DMS79 treated with DMSO at 0.1 percent for 48 hours (cell line): ENCODE results near the gene CHN2.

ENCODE experiments used
- DNase-seq: peaks from one replicate; lab custom pipeline; 2025; lab: John Stamatoyannopoulos, UW

Gene CHN2

DNA sequence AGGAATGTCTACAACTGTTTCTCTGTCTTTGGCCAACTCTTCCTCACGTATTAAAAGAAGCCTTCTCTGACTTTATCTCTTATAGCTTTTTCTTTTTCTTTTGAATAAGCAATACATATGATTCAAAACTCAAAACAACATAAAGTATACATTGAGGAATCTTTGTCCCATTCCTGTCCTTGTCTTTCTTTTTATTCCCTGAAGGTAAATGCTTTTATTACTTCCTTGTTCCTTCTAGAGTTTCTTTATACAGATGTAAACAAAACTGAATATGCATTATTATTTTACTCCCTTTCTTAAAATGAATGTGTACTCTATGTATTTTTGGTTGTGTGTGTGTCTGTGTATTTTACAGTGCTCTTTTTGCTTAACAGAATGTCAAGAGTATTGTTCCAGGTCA lies 170.1 kb downstream of the CHN2 start:
- no peak for DNase-seq

DNA sequence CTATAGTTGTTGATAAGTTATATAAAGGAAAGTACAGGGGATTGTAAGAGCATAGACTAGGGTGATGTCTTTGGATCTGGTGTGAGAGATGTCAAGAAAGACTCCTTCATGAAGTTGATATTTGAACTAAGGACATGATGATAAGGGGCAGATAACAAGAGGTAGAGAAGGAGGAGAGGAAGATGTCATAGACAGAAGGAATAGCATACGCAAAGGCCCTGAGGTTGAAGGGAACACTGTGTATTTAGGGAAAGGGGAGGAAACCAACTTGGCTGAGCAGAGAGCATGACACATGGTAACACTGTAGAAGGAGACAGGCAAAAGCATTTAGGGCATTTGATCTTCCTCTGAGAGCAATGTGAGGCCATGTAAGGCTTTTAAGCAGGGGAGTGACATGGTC lies 170.8 kb downstream of the CHN2 start:
- DNase-seq: no peak

DNA sequence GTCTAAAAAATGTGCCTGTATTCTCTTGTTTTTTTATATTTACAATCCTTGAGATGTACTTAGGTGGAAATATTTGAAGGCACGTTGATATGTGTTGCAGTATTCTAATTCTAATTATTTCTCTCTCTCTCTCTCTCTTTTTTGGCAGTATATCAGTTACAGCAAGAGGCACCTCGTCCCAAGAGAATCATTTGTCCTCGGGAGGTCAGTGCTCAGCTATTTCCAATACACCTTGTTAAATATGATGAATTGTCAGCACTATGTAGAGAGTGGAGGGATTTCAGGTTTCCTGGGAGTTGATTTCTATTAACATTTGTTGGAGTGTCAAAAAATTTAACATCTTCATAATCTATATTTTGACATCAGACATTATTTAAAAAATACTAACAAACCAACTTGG lies 173.2 kb downstream of the CHN2 start:
- no peak for DNase-seq

DNA sequence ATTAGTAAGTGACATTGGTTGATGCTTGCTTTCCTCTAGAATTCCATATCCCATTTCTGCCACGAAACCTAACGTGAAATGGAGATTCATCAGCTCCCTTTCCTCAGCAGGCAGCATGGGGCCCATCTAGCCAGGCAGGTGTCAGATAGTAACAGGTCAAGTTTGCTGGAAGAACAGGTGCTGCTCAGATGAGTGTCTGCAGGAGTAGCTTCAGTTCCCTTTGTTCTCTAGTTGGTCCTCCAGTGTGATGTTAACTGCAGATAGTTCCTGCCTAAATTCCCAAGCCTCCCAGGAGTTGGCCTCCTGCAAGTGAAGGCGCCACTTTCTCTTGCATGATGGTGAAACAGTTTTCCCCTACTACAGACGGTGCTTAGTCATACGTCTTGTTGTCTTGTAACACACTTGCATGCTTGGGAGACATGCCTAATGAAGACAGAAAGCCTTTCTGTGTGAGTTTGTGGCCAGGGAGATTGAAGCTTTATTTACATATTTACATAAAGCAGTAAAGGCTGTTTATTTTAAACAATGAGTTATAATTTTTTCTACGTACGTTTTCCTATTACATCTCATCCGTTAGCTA lies 175.4 kb downstream of the CHN2 start:
- DNase-seq: no peak

DNA sequence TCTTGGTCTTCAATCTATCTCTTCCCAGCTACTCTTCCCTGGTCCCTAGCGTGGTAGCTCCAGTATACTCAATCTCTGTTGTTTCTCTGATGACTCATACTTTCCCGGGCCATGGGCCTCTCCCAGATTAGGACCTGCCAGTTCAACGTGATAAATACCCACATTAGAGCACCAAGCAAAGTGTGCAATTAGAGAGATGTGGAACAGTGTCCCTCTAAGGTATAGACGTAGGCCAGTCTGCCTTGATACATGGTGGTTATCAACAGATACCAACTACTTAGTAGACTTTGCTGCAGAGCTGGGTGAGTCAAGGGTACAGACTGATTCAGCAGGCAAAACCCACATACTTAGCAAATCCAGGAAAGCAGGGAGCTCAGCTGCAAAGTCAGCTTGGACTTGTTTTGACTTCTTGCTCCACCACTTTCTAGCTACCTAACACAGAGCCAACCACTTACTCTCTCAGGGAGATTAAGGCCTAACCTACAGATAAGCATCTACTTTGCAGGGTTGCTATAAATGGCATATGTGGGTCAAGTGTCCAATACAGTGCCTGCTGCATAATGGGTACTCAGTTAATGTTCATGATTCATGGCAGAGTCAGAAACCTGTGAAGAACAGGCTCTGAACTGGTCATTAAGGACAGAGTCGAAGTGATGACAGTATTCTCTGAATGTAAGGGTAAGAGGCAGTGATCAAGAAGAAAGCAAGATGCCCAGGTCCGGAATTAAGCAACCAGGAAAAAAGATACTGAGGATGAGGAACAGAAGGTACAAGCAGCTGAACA lies 176.1 kb downstream of the CHN2 start:
- DNase-seq: no peak

DNA sequence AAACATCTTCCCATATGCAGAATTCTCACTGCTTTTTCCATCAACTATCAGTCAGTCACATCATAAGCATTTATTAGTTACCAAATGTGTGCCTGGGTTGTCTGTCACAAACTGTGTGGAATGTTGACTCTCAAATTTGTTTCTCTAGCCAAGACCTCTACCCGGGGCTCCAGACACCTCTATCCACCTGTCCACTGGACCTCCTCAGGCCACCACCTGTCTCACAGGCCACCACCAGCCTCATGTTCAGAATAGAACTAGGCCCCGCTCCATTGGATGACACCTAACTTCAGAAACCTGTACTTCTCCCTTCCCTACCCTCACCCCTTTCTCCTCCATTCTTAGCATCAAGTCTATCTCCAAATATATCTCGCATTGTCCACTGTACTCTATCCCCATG lies 176.9 kb downstream of the CHN2 start:
- DNase-seq: no peak

DNA sequence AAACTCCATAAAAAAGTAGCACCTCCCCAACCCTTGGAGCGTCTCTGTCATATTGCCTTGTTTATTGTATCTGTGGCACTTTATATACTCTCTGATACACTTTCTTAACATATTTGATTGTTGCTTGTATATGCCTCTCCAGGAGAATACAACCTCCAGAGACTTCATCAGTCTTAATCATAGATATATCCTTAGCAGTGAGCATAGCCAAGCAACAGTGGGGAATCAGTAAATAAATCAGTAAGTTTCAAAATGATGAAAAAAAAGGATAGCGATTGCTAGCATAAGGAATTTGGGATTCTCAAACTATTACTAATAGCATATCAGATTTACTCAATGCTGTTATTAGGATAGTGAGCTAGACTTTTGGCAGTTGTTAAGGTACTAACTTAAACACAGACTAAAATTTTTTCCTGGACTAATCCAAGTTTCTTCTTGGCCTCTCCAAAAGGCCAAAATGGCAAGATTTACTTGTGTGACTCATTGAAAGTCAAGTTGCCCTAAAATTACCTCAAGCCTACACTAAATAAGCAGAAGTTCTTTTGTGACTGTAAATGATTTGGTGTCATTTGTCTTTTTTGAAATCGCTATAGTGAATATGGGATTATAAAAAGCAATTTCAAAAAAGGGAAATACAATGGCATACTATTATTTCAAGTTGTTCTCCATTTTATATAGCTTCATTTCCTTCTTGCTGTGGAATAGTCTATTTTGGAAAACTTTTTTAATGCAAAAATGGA lies 177.9 kb downstream of the CHN2 start:
- no peak for DNase-seq

DNA sequence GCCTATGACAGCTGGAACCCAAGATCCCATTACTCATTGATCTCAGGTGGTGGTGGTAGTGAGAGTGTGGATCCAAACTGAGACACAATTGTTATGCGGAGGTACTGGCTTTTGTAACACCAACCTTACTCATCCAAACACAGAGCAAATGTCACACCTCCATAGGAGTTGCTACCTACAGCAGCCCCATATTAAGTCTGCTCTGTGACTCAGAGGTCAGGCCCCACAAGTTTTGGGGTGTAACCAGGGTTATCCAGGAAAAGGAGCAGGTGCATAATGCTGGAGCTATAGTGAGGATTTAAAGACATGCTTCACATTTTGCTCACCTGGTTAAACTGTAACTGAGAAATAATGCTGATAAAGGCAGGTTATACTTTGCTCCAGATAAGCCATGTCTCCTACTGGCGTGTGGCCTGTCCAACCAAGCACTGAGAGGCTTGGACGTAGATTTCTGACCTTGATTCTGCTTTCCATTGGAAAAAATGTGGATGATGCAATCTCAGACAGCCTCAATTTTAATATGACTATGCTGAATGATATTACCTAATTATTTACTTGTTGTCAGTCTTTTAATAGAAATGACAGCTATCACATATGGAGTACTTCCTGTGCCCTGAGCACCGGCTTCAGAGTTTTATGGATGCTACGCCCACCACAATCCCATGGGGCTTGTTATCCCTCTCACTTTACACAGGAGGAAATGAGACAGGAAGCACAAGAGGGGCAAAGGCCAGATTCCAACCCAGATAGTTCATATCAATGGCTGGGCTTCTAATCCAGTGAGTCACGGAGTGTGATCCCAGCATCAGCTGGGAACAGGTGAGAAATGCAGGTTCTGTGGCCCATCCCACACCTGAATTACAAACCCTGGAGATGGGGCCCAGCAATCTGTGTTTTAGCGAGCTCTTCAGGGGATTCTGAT lies 181.3 kb downstream of the CHN2 start:
- DNase-seq: no peak

DNA sequence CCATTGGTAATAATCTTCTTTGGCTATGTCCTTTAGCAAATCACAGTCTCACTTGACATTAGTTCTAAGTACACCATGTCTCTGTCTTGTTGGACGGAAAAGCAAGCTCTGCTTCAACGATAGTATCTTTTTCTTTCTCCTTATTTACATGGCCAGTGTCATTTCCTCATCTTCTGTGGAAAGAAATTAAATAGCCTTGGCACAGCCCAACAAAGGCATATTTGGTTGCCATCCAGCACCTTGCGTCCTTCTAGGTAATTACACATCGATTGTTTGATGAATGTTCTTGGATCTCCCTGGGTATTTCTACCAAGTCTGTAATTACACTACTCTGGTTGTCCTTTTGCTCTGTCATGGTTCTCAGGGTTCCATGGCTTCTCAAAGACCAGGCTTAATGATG lies 183.1 kb downstream of the CHN2 start:
- DNase-seq: no peak

DNA sequence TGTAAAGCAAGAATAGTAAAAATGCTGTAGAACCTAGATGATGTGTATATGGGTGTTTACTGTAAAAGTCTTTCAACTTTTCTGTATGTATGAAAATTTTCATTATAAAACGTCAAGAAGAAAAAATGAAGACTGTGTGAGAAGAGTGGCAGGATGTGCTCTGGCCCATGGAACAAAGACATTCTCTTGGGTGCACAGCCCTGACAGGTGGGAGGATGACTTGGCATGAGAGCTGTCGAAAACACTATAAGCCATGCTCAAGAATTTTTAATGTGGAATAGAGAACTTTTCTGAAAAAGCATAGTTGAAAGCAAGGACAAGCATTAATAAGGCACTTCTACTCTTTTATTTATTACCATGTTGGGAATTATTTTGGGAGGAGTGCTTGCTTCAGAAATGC lies 185.0 kb downstream of the CHN2 start:
- DNase-seq: no peak

DNA sequence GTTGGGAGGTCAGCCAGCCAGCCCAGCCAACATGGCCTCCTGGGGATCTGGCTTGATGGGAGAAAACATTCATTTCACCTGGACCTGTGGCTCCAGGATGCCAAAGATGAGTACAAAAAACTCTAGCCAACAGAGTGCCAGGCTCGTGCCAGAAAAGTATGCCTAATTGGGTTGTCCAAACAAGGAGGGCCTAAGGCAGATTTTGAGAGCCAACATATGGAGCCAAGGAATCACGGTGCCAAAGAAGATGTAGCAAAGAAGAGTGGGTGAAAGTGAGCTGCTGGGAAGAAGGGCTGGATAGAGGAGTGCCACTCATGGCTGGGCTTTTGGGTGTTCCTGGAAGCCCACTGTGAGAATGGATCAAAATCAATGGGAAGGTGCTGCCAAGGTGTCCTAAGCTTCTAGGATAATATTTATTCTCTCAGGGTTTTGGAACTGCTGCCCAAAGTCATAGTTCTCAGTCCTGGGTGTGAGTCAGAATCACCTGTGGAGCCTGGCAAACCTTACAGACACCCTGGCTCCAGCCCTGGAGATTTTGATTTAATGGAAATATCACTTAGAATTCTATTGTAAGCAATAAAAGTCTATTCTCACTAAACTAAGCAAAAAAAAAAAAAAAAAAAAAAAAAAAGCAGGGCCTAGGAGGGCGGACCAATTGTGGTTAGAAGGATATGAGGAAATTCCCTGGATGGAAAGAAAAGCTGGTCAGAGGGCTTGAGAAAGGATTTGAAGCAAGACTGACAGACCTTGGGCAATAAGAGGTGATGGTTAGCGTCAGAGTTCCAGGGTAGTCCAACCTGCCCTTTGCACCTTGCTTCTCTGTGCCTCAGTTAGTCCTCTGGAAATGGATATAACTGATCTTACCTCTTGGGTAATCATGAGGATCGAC lies 186.9 kb downstream of the CHN2 start:
- DNase-seq: no peak

DNA sequence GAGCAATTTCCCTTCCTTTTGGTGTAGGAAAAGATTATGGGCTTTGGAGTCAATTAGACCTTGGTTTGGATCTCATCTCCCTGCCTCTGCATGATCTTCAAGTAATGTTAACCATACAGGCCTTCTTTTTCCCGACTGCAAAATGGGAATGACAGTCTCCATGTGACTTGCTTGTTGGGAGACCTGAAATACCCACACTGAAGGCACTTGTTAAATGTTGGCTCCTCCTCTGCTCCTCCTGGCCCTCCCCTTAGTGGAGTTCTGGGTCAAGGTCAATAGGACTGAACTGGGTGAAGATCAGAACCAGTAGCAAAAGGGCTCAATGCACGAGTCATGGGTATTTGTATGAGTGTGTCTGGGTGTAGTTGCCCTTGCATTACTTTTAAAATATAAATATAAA lies 189.7 kb downstream of the CHN2 start:
- DNase-seq: no peak

DNA sequence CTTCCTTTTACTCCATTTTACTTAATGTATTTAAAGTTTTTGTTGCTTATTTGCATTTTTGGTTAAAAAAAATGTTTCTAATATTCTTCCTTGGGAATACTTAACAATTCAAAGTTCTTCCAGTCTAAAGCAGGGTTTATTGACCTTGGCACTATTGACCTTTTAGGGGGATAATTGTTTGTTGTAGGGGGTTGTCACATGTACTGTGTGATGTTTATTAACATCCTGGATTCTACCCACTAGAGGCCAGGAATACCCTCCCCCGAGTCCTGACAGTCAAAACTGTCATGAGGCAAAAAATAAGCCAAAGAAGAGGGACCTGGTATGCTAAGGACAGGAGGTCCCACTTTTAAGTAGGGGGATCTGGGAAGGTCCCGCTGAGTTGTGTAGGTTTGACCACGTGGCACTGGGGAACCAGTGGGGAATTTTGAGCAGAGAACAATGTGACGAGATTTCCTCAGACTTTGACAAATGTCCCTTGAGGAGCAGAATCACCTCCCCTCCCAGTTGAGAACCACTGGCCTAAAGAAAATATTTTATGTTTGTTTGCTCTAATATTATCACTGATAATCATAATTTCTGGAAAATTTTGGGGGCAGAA lies 190.7 kb downstream of the CHN2 start:
- no peak for DNase-seq

DNA sequence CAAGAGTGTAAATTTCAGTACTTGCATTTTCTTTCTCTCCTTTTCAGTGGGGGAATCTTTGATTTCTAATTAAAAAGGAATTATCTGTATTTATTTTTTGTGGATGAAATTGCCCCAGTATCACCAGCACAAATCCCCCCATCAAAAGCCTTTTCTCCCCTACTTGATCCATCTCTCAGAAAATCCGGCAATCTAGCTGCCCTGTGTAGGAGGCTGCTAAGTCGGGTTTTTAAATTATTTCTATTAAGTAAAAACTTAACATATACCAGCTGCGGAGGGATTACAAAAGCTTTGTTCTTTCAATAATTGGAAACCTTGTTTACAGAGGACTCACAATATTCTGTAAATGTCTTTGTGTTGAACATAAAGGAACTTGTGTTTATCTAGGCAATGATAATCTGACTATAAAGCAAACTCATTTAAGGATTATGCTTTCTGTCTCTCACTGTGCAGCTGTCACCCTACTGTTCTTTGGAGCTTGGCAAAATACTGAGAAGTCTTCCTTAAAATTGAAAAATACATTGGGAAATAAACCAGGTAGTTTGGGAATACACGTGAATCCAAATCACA lies 191.7 kb downstream of the CHN2 start:
- DNase-seq: no peak

DNA sequence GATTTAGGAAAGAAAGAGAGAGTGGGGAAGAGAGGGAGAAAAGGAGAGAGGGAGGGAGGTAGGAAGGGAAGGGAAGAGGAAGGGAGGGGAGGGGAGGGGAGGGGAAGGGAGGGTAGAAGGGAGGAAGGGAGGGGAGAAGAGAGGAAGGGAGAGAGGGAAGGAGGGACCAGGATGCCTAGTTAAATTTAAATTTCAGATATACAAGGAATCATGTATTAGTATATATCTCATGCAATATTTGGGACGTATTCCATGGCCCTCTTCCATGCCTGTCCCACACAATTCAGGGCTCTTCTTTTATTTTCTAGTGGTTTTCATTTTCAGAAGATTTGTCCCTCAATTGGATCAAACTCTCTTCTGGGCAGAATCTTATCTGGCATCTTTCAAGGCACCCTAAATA lies 196.7 kb downstream of the CHN2 start:
- DNase-seq: no peak

DNA sequence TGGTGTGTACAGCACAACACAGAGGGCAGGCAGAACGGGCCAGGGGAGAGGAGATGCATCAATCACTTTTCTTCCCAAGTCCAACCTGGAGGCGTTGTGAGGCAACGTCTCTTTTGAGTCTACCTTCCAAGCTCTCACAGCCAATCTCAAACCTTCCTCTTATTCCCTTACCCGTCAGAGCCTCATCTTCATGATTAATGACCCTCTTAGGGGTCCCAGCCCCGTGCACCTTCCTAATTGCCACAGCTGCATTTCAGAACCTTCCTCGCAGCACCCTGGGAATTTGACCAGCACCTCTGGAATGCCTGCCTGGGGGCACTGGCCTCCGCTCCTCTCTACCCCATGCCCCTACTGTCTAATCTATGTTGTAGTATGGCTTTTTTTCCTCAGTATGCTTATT lies 199.7 kb downstream of the CHN2 start:
- DNase-seq: no peak

DNA sequence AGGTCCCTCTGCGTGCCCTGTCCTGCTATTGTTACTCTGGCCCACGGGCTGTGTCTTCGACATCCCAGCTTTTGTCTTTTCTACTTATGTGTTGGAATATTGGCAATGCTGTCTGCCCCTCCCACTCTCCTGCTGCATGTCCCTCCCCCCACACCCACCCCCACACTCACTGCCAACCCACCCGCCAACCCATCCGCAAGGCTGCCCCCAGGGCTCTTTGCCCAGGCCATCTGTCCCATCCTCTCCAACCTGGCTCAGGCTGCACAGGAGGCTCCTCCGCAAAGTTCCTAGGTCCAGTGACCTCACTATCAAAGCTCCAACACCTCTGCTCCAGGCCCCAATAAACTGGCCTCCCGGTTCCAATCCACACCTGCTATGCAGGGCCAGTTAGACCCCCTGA lies 202.0 kb downstream of the CHN2 start:
- DNase-seq: no peak

DNA sequence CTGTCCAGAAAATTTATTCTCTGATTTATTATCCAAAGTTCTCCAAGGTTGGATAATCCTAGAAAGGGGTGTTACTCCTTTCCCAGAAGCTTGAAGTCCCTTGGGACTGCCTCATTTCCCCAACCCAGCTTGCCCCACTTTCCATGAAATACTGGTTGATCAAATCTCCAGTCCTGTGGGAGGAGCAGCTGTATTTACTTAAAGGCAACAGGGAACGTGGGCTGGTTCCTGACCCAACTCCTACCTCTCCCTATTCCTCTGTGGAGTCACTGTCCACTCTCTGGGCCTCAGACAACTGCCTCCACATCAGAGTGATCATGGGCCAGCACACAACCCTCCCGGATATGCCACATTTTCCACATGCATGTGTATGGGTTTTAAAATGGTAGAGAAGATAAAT lies 202.8 kb downstream of the CHN2 start:
- DNase-seq: no peak

DNA sequence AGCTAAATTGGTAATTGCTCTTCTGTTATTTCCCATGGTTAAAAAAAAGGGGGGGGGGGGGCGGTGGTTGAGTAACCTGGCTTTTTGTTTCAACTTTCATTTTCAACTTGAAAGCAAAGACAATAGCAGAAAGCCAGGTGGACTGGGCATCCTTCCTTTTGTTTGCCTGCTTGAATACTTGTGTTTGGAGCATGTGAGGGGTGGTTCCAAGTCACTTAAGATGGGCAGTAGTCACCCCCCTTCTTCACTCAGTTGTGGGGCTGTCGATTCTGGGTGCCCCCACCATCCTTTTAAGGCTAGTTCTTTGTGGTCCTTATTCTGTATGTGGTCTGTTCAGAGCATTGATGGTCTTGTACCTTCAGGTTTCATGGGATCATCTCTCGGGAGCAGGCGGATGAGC lies 203.4 kb downstream of the CHN2 start:
- no peak for DNase-seq

DNA sequence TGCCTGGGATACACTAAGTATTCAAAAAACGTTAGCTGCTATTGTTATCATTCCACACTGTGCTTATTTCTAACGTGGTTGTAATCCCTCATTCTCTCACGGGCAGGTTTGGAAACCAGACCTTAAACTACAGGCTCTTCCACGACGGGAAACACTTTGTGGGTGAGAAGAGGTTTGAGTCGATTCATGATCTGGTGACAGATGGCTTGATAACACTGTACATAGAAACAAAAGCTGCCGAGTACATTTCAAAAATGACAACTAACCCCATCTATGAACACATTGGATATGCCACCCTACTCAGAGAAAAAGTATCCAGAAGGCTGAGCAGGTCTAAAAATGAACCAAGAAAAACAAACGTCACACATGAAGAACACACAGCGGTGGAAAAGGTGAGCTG lies 205.9 kb downstream of the CHN2 start:
- no peak for DNase-seq

DNA sequence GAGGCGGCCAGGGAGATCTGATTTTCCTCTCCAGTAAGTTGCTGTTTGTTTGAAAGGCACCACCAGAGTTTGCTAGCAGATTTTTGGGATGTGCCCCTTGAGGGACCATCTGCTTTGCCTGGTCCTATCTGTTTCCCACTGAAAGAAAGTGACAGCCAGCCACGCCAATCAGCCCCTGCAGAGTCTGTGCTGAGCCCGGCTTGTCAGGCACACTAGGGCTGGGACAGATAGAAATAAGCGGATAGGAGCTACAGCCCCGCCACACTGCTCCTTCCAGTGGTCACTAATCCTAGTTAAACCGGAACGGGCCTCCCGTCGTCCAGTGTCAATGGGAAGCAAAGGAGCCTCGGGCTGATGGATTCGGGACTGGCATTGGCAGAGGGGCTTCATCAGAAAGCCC lies 207.2 kb downstream of the CHN2 start:
- DNase-seq: no peak
